GM18517 (cell line): ENCODE measurements around the gene PCP4.
"Not testable (repeated sequence)": the region's sequence is repeated elsewhere in the genome, so short reads cannot be mapped to it uniquely, and the experiment has no call there.

Experiments used
- ATAC-seq: cut with Tn5 transposase; IDR thresholded peaks from one replicate; pipeline ENCODE4 v1.9.1; 2021; ENCODE audit warnings: mild to moderate bottlenecking, moderate library complexity; ENCODE audit not compliant: unreplicated experiment

The PCP4 gene

DNA sequence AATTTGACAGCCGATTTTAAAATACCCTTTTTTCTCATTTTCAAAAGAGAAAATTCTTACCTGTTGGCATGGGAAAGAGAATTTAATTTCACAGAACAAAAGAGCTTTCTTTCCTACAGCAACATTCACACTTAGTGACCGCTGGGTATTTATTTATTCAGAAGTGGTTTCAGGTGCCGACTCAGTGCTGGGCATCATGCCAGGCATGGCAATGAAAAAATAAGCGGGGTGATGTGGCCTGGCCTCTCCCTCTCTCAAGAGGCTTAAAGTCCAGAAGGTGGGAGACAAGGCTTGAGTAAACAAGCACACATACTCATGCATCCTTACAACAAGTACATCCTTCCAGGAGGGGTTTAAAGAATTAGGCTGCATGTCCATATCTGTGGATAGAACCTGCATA lies 4.1 kb upstream of the PCP4 start:
- no peak for ATAC-seq

DNA sequence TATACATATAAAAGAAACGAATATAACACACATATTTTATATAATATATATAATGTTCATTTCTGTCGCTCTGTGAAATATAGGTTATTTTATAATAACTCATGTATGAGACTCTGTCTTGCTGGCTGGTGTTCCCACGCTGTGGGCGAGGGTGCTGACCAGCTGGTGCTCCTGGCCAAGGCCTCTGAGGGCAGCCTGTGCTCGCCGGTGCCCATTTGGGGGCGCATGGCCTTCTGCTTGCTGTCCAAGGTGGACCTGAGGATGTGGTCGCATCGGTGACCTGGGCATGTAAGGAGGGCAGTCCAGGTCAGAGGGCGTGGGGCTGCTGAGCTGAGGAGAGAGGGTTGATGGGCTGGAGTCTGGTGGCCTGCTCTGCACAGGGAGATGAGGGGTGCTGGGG lies 1.1 kb upstream of the PCP4 start:
- ATAC-seq = no peak

DNA sequence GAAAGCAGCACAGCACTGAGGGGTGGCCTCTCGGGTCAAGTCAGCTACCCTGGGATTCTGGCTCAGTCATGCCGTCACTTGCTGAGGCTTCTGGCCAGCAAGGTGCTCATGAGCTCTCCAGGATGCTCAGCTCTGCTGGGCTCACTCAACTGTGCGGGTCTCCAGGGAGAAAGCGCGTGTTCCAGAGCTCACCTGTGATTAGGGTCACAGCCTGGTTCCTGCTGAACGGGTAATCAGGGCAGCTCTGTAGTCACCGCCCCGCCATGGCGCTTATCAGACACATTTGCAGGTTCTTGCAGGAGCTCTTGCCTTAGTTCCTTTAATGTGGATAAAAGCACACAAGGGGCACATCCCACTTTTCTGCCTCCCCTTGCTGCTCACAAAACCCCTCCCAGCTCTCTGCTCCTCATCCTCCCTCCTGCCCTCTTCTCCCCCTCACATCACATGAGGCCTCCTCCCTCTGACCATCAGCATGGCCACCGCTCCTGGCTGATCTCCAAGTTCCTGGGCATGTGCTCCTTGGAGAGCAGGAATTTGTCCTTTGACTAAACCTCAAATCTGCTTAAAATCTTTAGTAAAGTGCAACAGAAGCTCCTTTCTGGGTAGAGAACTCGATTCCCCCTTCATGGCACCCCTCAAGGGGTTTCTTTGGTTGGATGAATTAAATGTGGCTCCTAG lies 2.0 kb downstream of the PCP4 start:
- ATAC-seq = no peak

DNA sequence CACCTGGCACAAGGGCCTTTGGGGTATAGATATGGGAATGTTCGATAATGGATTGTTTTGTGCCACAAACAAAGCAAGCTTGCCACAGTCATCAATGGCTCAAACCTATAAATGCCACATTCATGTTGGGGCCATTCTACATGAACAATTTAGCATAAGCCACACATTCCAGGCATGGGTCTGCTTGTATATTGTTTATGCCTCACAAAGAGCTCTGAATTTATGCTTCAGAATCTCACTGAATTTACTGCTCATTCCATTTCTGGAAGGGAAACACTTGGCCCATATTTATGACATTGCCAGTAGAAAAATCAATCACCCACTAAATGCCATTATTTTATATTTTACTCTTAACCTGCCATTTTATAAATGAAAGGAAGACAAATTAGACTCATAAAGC lies 6.4 kb downstream of the PCP4 start:
- no peak for ATAC-seq

DNA sequence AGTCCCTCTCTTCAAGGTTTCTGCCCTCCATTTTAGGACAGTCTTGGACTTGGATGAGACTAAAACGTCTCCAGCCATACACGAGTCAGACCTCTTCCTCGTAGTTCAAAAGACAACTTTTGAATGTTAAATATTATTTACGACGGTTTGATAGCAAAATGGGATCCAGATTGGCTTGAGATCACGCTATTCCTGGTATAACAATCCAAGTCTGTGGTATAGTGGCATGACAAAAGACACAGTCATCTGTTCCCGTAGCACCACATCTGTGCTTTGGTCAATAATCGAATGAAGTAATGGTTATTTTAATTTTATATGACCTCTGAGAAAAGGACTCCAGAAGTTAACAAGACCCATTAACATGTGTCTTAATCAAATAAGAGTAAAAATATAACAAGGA lies 7.0 kb downstream of the PCP4 start:
- ATAC-seq = no peak

DNA sequence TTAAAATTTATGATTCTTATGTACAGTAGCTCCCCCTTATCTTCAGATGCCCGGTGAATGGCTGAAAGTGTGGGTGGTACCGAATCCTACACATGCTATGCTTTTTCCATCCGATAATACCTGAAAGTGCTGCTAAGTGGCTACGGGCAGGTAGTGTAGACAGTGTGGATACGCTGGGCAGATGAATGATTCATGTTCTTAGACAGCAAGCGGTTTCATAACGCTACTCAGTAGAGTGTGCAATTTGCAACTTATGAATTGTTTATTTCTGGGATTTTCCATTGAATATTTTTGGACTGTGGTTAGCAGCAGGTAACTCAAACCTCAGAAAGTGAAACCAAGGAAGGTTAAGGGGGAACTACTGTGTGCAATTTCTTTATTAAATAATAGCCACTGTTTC lies 7.5 kb downstream of the PCP4 start:
- ATAC-seq = no peak

- no peak for ATAC-seq
These were observed 14.4 kb downstream of the PCP4 start for GRCh38 chr21:39881661-39882060.

- no peak for ATAC-seq
These were observed 15.1 kb downstream of the PCP4 start for GRCh38 chr21:39882151-39882838.

DNA sequence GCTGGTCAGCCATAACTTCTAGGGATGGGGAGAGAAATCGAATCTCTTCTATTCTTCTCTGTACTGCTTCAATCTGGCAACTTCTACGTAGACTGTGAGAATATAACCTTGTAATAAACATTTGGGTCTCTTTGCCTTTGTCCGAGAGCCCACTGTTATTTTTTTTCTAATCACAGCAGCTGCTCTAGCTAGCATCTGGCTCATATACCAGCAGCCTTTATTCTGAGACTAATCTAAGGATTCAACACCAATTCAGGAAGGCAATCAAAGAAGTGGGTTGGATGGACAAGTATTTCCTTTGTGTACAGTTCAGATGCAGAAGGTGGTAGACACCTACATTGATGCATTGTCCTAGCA lies 15.6 kb downstream of the PCP4 start:
- no peak for ATAC-seq

- ATAC-seq = no peak
These were observed 18.0 kb downstream of the PCP4 start for GRCh38 chr21:39885119-39885848.

DNA sequence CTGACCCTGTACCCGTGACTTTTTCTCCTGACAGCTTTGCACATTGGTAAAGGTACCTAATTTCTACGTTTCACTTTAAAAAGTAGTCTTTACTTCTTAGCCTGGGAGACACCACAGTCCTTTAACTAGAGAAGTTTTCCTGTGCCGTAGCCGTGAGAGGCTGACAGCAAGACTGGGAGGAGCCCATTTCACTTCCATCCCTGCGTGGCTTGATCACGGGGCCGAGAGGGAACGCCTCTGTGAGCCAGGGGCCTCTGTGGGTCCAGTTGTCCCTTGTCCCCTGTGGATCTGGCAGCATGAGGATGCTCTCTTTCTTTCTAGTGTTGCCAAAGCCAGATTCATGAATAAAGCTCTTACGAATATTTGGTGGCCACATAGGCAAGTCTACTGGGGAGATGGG lies 21.6 kb downstream of the PCP4 start:
- no peak for ATAC-seq

DNA sequence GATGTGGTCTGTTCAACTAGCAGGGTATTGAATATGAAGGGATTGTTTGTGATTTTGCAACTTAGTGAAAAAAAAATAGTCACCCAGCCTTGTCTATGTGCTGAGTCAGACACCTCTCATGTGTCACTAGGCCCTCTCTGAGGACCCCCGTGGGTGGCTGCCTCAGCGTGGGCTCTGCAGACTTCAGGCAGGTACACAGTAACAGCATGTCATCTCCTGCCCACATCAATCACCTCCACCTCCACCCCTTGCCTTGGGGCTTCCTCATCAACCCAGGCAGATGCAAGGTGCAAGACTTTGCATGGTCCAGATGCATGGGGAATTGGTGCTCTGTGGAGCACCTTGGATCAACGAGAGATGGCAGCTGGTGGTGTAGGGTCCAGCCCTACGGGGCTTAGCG lies 23.9 kb downstream of the PCP4 start:
- ATAC-seq = no peak

GRCh38 chr21:39891863-39892262 lies 24.6 kb downstream of the PCP4 start:
- not testable (repeated sequence) for ATAC-seq

GRCh38 chr21:39900491-39900890 lies 33.3 kb downstream of the PCP4 start:
- ATAC-seq = no peak

DNA sequence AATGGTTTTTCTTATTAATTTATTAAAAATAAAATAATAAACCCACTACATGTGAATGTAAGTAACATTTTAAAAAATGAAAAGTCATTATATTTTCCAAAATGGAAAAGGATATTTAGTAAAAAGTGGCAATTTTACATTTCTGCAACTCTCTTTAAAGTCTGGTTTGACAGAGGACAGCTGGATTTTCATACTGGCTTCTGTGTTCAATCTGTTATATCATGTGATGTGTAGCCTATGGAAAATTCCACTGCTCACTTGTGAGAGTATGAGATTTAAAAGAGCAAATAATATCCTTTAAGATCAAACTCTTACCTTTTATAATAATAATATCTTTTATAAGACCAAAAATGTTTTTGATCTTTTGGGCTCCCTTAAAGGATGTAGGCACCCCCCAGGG lies 33.7 kb downstream of the PCP4 start:
- no peak for ATAC-seq

- no peak for ATAC-seq
These were observed 35.7 kb downstream of the PCP4 start for GRCh38 chr21:39902986-39903385.

GRCh38 chr21:39904457-39904856 lies 37.2 kb downstream of the PCP4 start:
- no peak for ATAC-seq

DNA sequence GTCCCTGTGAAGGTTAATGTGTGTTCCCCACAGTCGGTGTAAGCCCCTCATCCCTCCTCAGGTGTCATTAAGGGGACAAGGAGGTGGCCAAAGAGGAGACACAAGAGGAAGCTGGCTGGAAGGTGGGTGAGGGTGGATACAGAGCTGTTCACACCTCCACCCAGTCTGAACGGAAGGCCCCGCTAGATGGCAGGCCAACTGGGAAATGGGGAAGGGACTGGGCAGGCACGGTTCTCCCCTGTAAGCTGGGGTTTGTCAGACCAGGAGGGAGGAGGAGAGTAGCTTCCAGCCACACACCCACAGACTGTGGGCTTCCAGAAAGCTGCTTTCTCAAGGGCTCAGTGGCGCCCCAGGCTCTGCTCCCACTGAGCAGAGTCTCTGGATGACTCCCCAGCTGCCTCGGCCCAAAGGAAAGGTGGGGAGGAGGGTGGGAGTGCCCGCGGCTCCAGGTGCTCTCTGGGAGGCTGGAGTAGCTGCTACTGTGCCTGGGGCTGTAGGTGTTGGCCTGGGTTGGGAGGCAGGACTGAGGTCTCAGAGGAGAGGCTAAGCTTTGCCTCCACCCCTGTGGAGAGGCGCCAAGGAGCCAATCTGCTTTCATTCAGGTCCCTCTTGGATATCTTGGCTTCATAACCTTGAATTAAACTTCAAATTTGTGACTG lies 41.2 kb downstream of the PCP4 start:
- no peak for ATAC-seq

DNA sequence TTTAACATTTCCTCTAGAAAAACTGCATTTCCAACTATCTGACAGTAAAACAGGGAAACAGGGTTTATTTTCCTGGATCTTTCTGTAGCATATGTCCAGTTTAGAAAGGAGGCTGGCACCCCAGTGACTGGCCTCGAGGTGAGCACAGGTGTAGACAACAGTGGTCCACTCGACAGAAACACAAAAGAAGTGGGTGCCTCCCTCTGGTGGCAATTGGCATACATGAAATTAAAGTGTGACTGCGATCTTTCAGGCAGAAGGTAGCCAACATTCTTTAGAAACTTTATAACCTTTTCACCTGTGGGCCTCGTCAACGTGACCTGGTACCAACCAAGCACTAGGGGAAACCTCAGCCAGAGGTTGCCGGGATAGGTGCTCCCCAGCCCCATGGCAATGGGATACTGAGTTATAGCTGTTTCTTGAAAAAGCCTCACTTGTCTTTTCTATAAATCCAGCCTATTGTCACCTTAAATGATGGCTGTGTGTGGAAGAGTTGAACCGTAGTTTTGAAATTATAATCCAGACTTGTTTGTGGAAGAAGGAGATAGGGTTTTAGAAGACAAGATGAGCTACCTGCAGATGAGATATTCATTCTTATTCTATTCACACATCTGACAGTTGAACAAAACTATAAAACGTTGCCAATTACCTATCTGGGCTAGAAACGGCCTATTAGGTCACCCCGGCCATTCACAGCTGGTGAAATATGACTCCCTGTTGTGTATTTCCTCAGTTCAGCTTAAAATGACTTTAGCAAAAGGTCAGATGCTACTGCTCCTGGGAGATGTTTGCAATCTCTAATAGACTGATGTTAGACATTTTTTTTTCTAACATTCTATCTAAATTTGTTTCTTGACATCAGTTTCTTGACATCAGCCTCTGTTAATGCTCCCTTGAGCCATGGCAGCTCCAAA lies 44.3 kb downstream of the PCP4 start:
- no peak for ATAC-seq

- no peak for ATAC-seq
These were observed 46.6 kb downstream of the PCP4 start for GRCh38 chr21:39913706-39914305.
